Measurements from ENCODE around the gene NDRG4.
A peak's percentile ranks its signal among the peaks of the same experiment; 100 is the strongest.

Gene NDRG4

GRCh38 chr16:58499615-58500351 lies at the start of gene NDRG4:
Gene NDRG4 (plus strand): TSS chr16:58500143. CDS start chr16:58500249, 106 bp downstream.
- DNase-seq (ENCODE audit: low read depth, low spot score): no peak
- no peak within 1 kb of the TSS for H3K27ac ChIP-seq

GRCh38 chr16:58450590-58450989 lies 49.4 kb upstream of the NDRG4 start:
- H3K27ac ChIP-seq: no peak overlapping the region
- no peak for DNase-seq (ENCODE audit: low read depth, low spot score)

DNA sequence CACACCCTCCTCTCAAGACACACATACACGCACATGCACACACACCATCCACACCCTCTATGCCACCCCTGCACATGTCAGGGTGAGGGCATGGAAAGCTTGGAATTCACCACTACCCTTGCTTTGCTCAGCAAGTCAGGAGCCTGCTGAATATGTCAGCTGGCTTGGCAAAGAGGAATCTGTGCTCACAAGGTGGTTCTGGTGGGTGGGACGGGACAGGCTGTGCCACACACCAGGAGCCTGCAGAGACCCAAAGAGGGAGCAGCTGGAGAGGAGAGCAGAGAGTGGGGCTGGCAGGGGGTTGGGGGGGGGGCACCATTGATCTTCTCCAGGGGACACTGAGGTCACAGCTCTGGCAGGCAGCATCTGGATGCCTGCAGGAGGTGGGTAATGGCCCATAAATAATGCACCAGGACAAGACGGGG lies 48.7 kb upstream of the NDRG4 start:
- no peak for DNase-seq (ENCODE audit: low read depth, low spot score)
- no peak overlapping the region for H3K27ac ChIP-seq

GRCh38 chr16:58451945-58452401 lies 48.0 kb upstream of the NDRG4 start:
- H3K27ac ChIP-seq: peak overlapping the region; percentile 32
- DNase-seq (ENCODE audit: low read depth, low spot score): peak; percentile 76

GRCh38 chr16:58452640-58453039 lies 47.3 kb upstream of the NDRG4 start:
- no peak for DNase-seq (ENCODE audit: low read depth, low spot score)
- H3K27ac ChIP-seq: peak overlapping the region; percentile 32

- no peak overlapping the region for H3K27ac ChIP-seq
- no peak for DNase-seq (ENCODE audit: low read depth, low spot score)
Measured at GRCh38 chr16:58454178-58454577, 45.8 kb upstream of the NDRG4 start.

DNA sequence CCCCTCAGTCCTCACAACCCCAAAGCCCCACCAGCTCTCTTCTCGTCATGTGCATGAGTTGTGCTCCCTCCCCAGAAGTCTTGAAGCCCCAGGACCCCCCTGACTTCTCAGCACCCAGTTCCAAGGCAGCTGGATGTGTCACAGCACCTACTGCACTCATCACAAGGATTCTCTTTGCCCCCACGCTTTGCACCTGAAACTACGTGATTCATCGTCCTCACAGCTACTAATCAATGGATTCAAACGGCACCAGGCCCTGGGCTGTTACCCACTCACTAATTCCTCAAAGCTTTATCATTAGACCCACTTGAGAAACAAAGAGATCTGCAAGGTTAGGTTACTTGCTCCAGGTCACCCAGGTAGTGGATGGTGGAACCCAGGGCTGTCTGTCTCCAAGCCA lies 45.1 kb upstream of the NDRG4 start:
- DNase-seq (ENCODE audit: low read depth, low spot score): no peak
- no peak overlapping the region for H3K27ac ChIP-seq

DNA sequence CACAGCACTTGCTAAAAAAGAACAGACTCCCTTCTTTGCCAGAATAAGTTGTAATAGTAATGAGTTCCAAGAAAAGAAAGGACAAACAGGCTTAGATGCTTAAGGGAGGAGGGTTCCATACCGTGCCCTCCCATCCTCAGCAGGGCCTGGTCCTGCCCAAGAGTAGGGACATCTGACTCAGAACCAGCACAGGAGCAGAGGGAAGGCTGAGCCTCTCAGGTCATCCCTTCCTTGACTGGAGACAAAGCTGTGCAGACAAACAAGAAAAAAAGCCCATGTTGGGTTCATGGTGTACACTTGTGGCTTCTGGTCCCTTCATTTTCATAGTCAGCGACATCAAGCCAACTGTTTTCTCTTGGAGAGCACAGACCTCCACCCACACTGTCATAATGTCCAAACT lies 44.2 kb upstream of the NDRG4 start:
- no peak for DNase-seq (ENCODE audit: low read depth, low spot score)
- no peak overlapping the region for H3K27ac ChIP-seq

DNA sequence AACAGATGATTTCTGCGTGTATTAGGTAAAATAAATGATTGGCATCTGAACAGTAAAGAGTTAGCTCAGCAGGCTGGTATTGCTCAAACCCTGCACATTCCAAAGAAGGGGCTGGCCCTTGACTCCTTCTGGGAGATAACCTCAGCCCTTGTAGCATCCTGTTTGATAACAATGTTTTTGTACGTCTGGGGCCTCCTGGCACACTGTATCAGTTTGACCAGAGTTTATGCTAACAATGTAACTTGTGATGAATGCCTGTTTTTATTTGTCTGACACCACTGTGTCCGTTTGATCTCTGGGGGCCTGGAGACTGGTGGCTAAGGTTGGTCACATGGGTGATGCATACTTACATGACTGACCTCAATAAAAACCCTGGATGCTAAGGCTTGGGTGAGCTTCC lies 43.8 kb upstream of the NDRG4 start:
- no peak overlapping the region for H3K27ac ChIP-seq
- no peak for DNase-seq (ENCODE audit: low read depth, low spot score)

GRCh38 chr16:58458606-58459343 lies 41.2 kb upstream of the NDRG4 start:
- H3K27ac ChIP-seq: peak overlapping the region; percentile 83
- no peak for DNase-seq (ENCODE audit: low read depth, low spot score)

GRCh38 chr16:58459344-58460218 lies 40.4 kb upstream of the NDRG4 start:
- H3K27ac ChIP-seq: peak overlapping the region; percentile 83
- peak; percentile 81 for DNase-seq (ENCODE audit: low read depth, low spot score)

DNA sequence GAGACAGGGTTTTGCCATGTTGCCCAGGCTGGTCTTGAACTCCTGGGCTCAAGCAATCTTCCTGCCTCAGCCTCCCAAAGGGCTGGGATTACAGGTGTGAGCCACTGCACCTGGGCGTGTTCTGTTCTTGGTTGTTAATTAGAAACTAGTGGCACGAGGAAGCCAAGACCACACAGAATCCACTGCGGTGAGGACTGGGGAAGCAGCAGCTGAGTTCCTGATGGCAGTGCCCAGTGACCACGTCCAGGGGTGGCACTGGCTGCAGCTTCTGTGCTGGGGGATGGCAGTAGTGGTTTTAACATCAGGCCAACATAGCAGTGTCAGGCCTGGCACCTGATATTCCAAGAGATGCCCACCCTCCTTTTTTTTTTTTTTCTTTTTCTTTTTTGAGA lies 39.7 kb upstream of the NDRG4 start:
- DNase-seq (ENCODE audit: low read depth, low spot score): no peak
- H3K27ac ChIP-seq: peak overlapping the region; percentile 83

- peak; percentile 20 for DNase-seq (ENCODE audit: low read depth, low spot score)
- H3K27ac ChIP-seq: peak overlapping the region; percentile 83
Measured at GRCh38 chr16:58461056-58461455, 38.9 kb upstream of the NDRG4 start.

DNA sequence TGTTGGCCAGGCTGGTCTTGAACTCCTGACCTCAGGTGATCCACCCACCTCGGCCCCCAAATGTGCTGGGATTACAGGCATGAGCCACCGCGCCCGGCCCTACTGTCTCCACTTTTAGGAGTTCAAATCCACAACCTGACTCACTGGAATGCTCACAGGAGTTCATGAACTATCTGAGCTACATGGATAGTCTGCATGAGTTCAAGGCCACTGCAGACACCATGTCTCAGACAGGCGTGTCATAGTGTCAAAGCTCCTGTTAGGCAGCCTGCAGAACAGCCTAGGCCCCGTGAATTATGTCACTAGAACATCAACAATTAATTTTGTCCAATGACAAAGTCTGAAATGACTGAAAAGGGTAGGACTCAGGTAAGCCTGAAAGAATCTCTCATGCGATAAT lies 38.3 kb upstream of the NDRG4 start:
- H3K27ac ChIP-seq: peak overlapping the region; percentile 83
- no peak for DNase-seq (ENCODE audit: low read depth, low spot score)

- DNase-seq (ENCODE audit: low read depth, low spot score): no peak
- peak overlapping the region; percentile 83 for H3K27ac ChIP-seq
Measured at GRCh38 chr16:58462089-58462488, 37.9 kb upstream of the NDRG4 start.

GRCh38 chr16:58462499-58462996 lies 37.4 kb upstream of the NDRG4 start:
- no peak for DNase-seq (ENCODE audit: low read depth, low spot score)
- H3K27ac ChIP-seq: peak overlapping the region; percentile 83

DNA sequence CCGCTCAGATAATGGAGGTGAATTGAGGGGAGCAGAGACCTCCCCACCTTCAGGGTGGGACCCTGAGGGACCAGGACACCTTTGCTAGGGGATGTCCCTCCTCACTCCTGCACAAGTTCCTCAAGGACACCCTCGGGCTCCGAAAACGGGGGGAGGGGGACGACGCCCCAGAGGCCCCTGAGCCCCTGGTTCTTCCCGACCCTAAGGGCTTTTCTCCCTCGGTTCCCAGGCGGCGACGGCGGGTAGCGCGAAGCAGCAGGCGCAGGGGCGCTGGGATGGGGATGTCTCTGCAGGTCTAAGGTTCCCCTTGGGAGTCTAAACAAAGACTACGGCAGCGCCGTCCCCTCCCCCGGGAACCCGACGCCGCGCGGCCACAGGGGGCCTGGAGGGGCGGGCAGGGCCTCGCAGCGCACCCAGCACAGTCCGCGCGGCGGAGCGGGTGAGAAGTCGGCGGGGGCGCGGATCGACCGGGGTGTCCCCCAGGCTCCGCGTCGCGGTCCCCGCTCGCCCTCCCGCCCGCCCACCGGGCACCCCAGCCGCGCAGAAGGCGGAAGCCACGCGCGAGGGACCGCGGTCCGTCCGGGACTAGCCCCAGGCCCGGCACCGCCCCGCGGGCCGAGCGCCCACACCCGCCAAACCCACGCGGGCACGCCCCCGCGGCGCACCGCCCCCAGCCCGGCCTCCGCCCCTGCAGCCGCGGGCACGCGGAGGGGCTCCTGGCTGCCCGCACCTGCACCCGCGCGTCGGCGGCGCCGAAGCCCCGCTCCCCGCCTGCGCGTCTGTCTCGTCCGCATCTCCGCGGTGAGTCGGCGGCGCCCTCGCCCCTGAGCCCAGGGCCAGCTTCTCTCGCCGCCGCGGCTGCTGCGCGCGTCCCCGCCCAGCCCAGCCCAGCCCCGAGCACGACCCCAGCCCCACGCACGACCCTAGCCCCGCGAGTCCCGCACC lies 36.7 kb upstream of the NDRG4 start:
- DNase-seq (ENCODE audit: low read depth, low spot score): no peak
- no peak overlapping the region for H3K27ac ChIP-seq

- no peak for DNase-seq (ENCODE audit: low read depth, low spot score)
- peak overlapping the region; percentile 10 for H3K27ac ChIP-seq
Measured at GRCh38 chr16:58464047-58464915, 35.7 kb upstream of the NDRG4 start.

Measured in epithelial cell of prostate (primary cell).